Choroid plexus epithelial cell (primary cell): ENCODE results near the gene SPOCK1.

Experiments used
- DNase-seq: peaks from one replicate; pipeline ENCODE4 v3.0.0-alpha.2; 2010; ENCODE audit warnings: low read depth
- H3K4me3 ChIP-seq: 2 replicates; pipeline ENCODE4 v1.5.1; 2011; ENCODE audit warnings: low read depth, mild to moderate bottlenecking, control low read depth, low read length, moderate library complexity
- TF ChIP-seq, protein P1 (sequence below): conservative IDR thresholded peaks from 2 replicates; pipeline ENCODE4 v1.5.1; 2011; ENCODE audit warnings: low read depth, mild to moderate bottlenecking, control low read depth, inconsistent platforms, low read length, moderate library complexity

SPOCK1 gene

DNA sequence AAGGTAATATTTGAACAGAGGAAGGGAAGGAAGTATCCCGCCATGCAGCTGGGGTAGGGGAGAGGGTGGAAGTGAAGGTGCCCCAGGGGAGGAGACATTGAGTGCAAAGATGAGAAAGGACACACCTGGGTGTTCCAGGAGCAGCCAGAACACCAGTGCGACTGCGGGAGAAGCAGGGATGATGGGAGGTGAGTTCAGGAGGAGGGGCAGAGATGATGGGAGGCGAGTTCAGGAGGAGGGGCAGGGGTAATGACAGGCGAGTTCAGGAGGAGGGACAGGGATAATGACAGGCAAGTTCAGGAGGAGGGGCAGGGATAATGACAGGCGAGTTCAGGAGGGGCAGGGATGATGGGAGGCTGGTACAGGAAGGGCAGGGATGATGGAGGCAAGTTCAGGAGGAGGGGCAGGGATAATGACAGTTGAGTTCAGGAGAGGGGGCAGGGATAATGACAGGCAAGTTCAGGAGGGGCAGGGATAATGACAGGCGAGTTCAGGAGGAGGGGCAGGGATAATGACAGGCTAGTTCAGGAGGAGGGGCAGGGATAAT is 17.2 kb upstream of the SPOCK1 start:
- DNase-seq = no peak
- TF ChIP-seq, protein P1, sequence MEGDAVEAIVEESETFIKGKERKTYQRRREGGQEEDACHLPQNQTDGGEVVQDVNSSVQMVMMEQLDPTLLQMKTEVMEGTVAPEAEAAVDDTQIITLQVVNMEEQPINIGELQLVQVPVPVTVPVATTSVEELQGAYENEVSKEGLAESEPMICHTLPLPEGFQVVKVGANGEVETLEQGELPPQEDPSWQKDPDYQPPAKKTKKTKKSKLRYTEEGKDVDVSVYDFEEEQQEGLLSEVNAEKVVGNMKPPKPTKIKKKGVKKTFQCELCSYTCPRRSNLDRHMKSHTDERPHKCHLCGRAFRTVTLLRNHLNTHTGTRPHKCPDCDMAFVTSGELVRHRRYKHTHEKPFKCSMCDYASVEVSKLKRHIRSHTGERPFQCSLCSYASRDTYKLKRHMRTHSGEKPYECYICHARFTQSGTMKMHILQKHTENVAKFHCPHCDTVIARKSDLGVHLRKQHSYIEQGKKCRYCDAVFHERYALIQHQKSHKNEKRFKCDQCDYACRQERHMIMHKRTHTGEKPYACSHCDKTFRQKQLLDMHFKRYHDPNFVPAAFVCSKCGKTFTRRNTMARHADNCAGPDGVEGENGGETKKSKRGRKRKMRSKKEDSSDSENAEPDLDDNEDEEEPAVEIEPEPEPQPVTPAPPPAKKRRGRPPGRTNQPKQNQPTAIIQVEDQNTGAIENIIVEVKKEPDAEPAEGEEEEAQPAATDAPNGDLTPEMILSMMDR = no peak
- H3K4me3 ChIP-seq = no peak overlapping the region

DNA sequence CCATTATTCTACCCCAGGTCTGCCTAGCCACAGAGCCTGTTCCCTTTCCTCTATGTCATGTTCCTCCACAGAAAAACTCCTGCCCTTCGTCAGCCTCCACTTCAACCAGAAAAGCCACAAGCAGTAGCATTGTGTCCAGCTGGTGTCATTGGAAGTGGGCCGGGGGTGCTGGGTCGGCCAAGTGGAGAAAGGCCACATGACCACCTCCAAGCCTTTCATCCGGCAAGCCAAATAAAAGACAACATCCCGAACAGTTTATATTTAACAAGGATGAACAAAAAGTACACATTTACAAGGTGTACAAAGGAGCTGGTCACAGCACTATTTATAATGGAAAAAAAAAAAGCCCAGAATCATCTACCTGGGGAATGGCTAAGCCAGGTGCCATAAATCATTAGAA is 16.1 kb upstream of the SPOCK1 start:
- DNase-seq = no peak
- no peak overlapping the region for H3K4me3 ChIP-seq
- TF ChIP-seq, protein P1 = no peak

DNA sequence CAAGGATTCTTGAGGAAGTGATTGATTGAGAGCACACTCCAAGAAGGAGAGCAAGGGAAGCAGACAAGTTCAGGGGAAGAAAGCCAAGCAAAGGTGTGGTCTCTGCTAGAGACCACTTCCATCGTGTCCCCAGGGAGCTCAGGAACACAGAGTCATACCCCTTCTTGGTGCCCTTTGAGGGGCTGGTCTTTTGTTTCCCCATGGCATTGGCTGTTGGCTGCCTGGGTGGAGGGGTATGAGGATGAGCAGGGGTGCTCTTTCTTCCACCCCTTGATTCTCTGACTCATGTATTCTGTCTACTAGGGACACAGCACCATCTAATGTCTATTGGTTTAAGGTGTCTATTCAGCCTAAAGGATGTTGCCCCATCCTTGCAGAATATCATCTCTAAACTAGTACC is 11.5 kb upstream of the SPOCK1 start:
- no peak overlapping the region for H3K4me3 ChIP-seq
- TF ChIP-seq, protein P1 = no peak
- DNase-seq = no peak

DNA sequence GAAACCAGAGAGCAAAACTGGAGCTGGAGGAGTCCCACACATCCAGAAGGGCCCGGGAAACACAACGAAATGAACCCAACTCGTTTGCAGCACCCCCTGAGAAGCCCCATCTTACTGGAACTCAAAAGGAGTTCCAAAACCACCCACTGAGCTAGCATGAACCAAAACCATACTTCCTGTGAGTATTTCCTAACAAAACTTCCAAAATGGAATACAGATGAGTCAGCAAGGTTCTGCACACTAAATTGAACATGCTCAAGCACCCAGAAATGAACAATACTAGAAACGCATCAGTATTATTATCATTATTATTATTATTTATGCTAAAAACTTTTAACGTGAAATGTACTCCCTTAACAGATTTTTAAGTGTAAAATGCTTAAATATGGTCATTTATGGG is 8.0 kb upstream of the SPOCK1 start:
- DNase-seq = no peak
- H3K4me3 ChIP-seq = no peak overlapping the region
- TF ChIP-seq, protein P1 = no peak

DNA sequence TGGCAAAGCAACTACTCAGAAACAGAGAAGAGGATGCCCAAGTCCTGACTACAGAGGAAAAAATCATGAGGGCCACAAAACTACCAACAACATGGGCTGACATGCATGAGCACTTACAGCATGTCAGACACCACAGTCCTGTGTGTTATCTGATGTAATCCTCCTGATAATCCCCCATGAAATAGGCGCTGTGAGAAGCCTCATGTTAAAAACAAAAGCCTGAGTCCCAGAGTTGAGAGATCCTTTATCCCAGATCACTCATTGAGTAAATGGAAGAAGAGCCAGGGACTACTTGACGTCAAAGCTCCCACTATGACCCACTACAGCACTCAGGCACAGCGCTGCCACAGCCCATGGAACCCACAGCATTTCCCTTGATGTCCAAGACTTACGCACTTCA is 7.2 kb upstream of the SPOCK1 start:
- no peak overlapping the region for H3K4me3 ChIP-seq
- no peak for DNase-seq
- TF ChIP-seq, protein P1 = no peak

DNA sequence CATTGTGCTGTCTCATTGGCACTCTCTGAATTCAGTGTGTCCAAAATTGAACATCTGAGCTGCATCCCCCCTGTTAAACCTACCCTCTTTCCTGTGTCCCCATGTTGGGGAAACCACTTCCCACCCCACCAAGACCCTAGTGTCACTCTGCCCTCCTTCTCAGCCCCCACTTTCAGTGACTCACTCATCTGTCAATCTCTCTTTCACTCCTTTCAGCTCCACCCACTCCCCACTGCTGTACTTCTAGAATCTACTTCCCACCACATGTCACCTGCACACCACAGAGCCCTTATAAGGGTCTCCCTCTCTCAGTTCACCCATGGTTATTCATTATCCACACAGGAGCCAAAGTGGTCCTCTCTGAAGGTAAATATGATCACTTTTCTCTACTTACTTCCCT is 5.8 kb upstream of the SPOCK1 start:
- no peak overlapping the region for H3K4me3 ChIP-seq
- TF ChIP-seq, protein P1 = no peak
- no peak for DNase-seq

DNA sequence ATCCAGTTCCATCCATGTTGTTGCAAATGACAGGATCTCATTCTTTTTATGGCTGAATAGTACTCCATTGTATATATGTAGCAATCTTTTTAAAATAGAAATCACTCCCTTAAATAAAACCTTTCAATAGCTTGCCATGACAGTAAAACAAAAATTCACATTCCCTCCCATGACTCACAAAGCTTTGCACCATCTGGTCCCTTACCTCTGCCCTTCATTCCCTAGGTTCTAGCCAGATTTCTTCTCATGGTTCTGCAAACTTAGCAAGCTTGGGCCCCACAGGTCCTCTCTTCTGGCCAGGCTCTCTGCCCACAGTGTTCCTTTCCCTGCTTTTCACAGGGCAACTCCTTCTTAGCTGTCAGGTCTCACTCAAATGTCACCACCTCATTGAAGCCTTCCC is 4.3 kb upstream of the SPOCK1 start:
- DNase-seq = no peak

More for the DNA sequence above, 4.3 kb upstream of the SPOCK1 start:
- no peak overlapping the region for H3K4me3 ChIP-seq
- TF ChIP-seq, protein P1 = no peak
